RWPE1 (cell line): Measurements from ENCODE around the gene MYL5.

Experiments
- CTCF ChIA-PET: fragments of 350-600 bp; sonication (Branson Sonifier 250); formaldehyde crosslinking; extraction: SDS; loops from one replicate; lab custom pipeline; 2021; lab: Yijun Ruan, JAX
- POLR2A ChIA-PET: fragments of 400-600 bp; formaldehyde crosslinking; extraction: SDS; loops from one replicate; lab custom pipeline; 2020; ENCODE audit warnings: antibody characterized with exemption; ENCODE audit not compliant: low non-redundant PET; lab: Yijun Ruan, JAX
- DNase-seq: peaks from one replicate; pipeline ENCODE4 v3.0.0; 2012; ENCODE audit warnings: low spot score
- H3K27ac ChIP-seq: fragments of 450-650 bp; 2 replicates; pipeline ENCODE4 v1.5.1; 2017
- CTCF ChIP-seq: fragments of 450-650 bp; conservative IDR thresholded peaks from 2 replicates; pipeline ENCODE4 v1.5.1; 2017; ENCODE audit warnings: low read depth, mild to moderate bottlenecking

Gene MYL5

GRCh38 chr4:661881-662761 lies 12.2 kb upstream of the MYL5 start:
- H3K27ac ChIP-seq = no peak overlapping the region
- TF ChIP-seq CTCF = no peak
- CTCF ChIA-PET = interaction anchor here (0.7 kb wide), 1 partner anchor 10 kb away, joined by 3 read pairs; no protein-coding TSS in a partner anchor
- POLR2A ChIA-PET = no interaction called here
- no peak for DNase-seq

- no peak overlapping the region for H3K27ac ChIP-seq
- POLR2A ChIA-PET = no interaction called here
- CTCF ChIA-PET = no interaction called here
- no peak for TF ChIP-seq CTCF
- DNase-seq = no peak
Measured at GRCh38 chr4:663046-663437, 11.3 kb upstream of the MYL5 start.

GRCh38 chr4:663438-664428 lies 10.6 kb upstream of the MYL5 start:
- no peak overlapping the region for H3K27ac ChIP-seq
- no peak for DNase-seq
- no peak for TF ChIP-seq CTCF
- CTCF ChIA-PET = no interaction called here
- POLR2A ChIA-PET = no interaction called here

GRCh38 chr4:664713-665231 lies 9.6 kb upstream of the MYL5 start:
- TF ChIP-seq CTCF = no peak
- CTCF ChIA-PET = no interaction called here
- H3K27ac ChIP-seq = no peak overlapping the region
- POLR2A ChIA-PET = no interaction called here
- DNase-seq = no peak

GRCh38 chr4:665381-665750 lies 9.0 kb upstream of the MYL5 start:
- ChIA-PET CTCF (no interaction called here), POLR2A (no interaction called here)
- no peak overlapping the region for H3K27ac ChIP-seq
- TF ChIP-seq CTCF = no peak
- no peak for DNase-seq
